Hypothalamus (tissue), 51 donors: Measurements from ENCODE around the gene ASB15.

Experiments
- DNase-seq, 51 donors: peaks; one replicate each; lab custom pipeline; 2025; lab: John Stamatoyannopoulos, UW

The ASB15 gene

DNA sequence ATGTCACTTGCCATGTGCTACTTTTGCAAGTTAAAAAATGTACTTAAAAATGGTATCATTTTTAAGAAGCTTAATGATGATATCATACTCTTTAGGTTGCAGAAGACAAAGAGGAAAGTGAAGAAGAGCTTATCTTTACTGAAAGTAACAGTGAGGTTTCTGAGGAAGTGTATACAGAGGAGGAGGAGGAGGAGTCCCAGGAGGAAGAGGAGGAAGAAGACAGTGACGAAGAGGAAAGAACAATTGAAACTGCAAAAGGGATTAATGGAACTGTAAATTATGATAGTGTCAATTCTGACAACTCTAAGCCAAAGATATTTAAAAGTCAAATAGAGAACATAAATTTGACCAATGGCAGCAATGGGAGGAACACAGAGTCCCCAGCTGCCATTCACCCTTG is 60.1 kb downstream of the ASB15 start:
- no peak for DNase-seq

DNA sequence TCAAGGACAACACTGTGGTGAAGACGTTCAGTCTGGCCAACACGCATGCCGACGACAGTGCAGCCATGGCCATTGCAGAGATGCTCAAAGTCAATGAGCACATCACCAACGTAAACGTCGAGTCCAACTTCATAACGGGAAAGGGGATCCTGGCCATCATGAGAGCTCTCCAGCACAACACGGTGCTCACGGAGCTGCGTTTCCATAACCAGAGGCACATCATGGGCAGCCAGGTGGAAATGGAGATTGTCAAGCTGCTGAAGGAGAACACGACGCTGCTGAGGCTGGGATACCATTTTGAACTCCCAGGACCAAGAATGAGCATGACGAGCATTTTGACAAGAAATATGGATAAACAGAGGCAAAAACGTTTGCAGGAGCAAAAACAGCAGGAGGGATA is 60.7 kb downstream of the ASB15 start:
- no peak for DNase-seq

DNA sequence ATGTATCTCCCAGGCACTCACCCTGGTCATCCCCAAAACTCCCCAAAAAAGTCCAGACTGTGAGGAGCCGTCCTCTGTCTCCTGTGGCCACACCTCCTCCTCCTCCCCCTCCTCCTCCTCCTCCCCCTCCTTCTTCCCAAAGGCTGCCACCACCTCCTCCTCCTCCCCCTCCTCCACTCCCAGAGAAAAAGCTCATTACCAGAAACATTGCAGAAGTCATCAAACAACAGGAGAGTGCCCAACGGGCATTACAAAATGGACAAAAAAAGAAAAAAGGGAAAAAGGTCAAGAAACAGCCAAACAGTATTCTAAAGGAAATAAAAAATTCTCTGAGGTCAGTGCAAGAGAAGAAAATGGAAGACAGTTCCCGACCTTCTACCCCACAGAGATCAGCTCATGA is 61.1 kb downstream of the ASB15 start:
- no peak for DNase-seq

DNA sequence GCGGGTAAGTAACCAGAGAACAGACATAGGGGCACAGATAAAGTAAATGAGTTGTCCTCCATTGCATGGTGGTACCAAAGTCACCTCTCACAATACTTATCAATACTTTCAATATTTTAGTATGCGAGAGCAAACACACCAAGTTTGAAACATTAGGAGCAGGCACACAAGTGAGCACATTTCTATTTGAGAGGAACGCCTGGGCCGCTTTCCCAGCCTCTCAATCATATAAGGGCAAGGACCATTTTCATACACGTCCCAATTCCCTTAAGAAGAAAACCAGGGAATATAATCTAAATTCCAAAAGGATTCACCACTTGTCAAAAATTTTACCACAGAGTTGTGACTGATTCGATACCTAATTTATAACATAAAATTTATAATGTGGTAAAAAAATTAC is 61.6 kb downstream of the ASB15 start:
- no peak for DNase-seq

DNA sequence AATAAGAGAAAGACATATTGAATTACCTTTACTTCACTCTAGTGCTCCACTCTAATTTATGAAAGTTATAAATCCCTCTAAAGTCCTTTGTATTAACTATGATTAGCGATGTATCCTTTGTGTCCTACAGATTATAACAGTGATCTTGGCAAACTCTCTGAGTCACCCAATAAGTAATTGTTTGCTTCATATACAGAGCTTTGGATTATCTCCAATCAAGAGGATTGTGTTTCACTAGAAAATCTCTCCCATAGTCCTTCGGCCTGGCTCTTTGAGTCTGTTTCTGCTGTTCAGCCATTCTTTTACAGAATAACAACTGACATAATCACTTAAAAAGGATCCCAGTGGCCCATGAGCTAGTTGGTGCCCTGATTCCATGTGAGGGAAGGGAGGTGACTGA is 63.5 kb downstream of the ASB15 start:
- DNase-seq = no peak

DNA sequence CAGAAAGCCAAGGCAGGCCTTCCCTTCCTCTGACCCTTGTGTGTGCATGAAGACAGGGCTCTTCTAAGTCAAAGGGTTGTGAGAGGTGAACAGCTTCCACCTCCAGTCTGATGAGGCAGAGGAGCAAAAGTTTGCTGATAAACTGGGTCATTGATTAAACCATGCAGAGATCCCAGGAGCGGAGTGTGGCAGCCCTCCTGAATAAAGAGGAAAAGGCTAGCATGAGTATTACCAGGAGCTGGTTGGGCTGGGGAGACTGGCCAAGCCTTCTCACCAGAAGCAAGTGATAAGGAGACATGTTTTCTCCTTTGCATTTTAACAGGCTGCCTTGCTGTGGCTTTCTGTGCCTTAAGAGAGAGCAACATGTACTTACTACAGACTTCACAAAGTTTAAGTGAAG is 64.3 kb downstream of the ASB15 start:
- no peak for DNase-seq

DNA sequence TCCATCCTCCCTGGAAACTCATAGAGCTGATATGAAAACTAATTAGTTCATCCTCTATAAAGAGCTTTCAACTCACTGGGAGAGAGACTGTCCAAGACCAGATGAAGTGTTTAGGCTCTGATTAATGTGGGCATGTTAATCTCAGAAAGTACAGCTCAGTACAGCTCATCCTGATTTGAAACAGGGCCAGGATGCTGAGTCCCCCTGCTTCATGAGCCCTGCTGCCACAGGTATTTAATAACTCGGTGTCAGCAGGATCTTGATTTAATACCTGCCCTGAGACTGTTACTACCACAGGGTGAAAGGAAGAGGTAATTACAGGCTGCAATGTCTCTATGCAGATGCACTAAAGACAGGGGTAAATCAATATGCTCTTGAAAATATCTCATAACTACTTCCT is 64.9 kb downstream of the ASB15 start:
- DNase-seq = no peak

DNA sequence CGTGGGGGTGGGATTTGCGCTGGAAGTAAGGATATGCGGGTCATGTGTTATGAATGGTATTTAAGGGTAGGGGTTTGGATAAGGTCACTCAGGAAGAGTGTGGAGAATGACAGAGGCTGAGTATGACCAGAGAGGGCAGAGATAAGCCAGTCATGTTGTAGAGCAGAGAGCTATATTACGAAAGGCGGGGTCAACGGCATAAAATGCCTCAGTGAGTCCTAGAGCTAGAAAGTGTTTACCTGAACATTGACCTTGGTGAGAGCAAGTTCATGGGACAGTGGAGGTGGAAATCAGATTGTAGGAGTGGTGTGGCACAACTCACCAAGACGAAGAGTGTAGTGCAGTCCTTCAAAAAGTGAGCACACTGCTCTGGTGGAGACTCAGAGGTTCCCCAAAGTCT is 67.9 kb downstream of the ASB15 start:
- DNase-seq = no peak

DNA sequence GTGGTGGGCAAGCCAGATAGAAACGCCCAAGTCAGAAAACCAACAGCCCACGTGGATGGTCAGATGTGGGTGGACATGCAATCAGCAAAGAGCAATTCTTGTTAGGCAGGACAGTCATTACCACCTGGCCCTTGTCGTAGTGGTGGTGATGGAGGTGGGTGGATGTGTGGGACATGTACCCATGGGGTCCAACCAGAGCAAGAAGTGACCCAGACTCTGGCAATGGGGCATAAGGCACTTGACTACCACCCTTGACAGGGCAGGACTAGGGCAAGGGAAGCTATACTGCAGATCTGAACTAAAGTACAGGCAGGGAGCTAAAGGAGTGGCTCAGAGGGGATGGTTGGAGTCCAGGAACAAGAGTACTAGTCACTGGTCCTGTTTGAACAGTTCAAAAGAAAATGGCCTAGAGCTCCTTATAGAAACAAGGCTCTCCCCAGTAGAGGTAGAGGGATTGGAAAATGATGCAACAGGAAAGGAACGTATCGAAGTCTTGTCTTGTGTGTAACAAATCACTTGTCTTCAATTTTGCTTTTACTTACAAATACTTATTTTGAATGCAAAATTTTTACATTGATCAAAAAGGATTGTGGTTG is 71.6 kb downstream of the ASB15 start:
- DNase-seq = no peak

DNA sequence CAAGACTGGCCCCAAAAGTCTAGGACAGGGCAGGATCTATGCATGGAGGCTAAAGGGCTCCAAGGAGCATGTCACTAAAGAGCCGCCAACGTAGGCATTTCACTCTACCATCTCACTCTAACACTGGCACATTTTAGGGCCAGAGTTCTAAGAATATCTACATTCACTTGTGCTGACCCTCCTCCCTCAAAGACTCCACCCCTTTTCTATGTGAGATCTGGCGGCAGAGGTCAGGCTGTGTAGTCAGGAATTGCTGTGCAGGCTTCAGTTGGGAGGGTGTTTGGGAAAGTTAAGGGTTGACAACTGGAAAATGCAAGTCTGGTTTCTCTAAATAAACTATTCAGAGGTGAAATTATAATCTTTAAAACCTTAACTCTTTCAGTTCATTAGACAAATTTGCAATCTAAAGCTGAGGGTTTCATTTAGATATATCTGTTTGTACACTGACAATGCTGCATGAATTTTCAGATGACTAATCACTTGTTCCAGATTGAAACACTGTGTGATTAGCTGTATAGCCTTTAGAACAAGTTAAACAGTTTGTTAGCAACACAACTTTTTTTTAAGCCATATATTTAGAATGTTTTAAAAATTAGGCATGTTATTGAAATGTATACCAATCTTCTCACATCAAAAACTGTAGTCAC is 72.3 kb downstream of the ASB15 start:
- no peak for DNase-seq

DNA sequence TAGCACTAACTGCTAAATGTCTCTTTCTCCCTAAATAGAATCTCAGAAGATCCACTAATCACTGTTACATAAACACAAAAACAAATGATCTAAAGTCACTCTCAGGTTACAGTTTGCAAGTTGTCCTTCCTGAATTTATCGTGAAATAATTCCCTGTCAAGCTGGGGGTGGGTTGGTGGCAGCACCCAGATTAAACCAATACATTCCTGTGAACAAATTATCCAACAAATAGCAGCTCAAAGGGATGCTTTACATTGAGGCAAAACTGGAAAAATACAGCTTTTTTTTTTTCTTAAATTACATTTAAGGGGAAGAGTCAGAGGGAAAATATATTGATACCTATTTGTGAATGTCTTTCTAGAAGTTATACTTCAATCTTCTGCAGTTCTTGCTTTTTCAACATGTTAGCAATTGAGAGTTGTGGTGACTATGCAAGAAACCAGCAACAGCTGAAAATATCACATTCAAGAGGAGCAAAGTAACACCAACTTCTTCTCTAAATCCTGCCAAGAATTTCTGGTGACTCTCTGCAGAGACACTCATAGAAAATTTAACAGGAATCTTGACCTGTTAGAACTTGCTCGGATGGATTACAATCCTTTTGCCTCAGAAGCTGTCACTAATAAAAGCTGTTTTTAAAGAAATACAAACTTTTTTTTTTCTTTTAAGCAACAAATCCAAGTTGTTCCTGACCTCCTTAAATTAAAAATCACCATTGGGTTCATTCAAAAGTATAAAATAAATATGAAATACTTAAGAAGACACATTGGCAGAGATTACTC is 73.0 kb downstream of the ASB15 start:
- DNase-seq = no peak

DNA sequence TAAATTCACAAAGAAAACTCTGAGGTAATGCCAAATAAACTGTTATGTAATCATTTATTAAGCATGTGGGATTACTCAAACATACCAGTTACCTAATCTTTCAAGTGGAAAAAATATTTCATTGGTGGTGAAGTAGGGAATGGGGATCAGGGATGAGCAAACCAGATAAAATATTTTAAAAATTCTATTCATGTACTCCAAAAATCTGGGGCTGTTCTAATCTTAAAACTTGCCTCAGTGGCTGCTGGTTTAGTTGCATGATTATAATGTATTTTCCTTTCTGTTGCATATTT is 73.5 kb downstream of the ASB15 start:
- no peak for DNase-seq

DNA sequence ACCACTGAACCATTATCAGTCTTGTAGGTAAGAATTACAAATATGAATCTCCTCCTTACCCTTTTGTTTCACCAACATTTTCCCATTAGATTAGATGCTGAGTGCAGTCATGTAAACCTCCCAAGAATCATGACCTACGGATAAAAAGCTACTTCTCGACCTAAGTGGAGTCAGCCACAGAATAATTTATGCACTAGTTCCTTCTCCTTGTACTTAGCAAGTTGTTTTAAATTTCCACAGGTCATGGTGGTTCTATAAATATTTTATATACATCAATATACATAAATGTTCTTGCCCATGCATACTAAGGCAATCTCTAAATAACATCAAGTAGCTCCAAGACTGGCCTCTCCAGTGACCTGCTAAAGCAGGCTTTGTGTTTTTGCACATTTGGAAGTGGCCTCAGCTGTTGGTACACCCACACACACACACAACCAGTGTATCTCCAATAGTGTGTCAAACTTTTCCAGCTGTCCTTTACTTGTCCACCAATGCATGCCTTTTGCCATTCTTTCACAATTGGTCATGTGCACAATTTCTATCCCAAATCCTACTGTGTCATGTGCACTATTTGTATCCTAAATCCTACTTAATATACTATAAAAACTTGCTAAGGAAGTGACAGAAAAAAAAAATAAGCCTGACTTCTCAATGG is 75.6 kb downstream of the ASB15 start:
- DNase-seq = no peak

DNA sequence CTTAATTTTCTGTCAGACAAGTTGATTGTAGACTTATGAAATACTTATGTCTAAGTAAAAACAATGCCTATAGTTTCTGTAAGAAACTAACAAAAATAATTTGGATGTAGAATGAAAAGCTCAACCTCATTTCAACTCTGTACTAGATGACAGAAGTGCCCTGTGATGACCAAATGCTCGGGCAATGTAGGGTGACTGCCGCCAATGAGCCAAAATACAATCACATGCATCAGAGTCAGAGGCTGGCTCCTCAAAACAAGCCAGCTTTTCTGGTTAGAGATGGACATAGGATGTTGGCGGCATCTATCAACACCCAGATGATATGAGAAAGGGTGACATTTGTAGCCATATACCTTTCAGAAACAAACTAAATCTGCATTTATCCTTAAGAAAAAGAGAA is 78.0 kb downstream of the ASB15 start:
- no peak for DNase-seq

DNA sequence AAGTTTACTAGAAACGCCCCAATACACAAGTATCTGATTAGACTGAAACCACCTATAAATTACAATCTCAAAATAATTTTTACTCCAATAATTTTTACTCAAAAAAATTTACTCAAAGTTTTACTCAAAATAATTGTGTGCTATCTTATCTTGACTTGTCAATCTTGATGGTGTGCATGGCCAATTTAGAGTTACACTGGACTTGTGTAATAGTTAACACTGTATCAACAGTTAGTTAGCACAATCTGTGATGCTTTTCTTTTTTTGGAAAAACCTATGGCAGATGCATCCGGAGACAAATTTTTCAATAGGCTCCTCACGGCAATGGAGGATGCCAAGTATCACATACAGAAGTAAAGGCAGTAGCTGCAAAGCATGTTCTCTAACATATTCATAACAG is 79.0 kb downstream of the ASB15 start:
- no peak for DNase-seq

DNA sequence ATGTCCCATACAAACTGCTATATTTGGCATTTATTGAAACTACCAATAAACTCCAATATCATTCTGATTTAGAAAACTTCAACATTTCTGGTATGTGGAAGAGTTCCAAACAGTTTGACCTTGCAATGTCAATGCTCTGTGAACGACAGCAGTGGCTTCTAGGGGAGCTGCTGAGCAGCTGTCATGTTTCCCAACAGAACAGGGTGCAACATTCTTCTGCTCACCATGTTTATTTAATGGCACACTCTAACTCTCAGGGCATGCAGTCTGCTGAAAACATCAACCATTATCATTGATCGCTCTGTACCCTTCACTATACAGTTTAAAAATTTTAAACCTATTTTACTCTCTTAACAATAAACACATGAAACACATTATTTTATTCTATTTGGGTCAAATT is 79.9 kb downstream of the ASB15 start:
- no peak for DNase-seq

DNA sequence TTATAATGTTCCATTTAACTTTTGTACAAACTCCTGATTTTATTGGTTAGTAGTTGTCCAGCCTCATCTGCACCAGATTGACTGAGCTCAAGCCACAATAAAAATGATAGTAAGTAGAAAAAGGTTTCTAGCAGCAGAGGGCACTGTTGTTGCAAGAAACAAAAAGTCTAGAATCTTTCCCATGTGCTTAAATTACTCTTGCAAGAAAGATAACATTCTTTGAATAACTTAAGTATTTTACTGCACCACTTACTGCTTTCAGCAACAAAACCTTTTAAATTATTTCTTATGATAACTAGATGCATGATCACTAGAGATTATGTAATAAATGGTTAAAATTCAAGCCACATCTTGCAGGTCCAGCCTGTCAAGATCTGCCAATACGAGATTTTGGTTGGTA is 81.1 kb downstream of the ASB15 start:
- DNase-seq = peak in 1 of 51 donors; percentile 18

DNA sequence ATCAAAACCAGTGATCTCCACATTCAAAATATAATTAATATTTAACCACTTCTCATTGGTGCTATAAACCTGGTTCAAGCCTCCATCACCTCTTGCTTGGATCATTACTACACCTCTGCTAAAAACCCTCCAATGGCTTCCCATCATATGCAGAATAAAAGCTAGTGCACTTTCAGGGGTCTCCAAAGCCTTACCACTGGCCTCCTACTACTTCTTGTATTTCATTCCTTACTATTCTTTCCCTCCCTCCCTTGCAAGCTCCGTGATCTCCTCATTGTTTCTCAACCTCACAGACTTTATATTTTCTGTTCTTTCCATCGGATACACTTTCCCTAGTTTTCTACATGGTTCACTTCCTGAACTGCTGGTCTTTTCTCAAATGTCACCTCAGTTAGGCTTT is 85.5 kb downstream of the ASB15 start:
- no peak for DNase-seq

DNA sequence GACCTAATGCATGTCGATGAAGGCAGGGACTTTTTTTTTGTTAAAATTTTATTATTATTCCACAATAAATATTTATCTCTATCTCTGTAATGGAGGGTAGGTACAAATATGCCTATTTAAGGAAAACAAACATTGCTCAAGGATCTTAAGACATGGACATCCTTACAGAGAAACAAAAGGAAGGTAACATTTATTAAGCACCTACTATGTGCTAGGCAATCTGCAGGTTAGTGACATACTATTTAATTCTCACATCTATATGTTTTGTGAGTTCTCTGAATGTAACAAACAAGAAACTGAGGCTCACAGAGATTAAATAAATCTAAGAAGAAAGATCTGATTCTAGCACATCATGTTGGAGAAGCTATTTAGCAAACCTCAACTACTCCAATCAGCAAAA is 86.1 kb downstream of the ASB15 start:
- DNase-seq = no peak
